NCI-H1694 (cell line): Measurements from ENCODE around the gene HCN3.
"Not testable (repeated sequence)": the region's sequence is repeated elsewhere in the genome, so short reads cannot be mapped to it uniquely, and the experiment has no call there.

Experiments
- DNase-seq: peaks from one replicate; lab custom pipeline; 2025; lab: John Stamatoyannopoulos, UW

HCN3 gene

GRCh38 chr1:155277070-155277901 is at the start of gene HCN3:
Gene HCN3 (plus strand): TSS chr1:155277463. CDS start chr1:155277591, 128 bp downstream.
- peak; percentile 99 for DNase-seq

DNA sequence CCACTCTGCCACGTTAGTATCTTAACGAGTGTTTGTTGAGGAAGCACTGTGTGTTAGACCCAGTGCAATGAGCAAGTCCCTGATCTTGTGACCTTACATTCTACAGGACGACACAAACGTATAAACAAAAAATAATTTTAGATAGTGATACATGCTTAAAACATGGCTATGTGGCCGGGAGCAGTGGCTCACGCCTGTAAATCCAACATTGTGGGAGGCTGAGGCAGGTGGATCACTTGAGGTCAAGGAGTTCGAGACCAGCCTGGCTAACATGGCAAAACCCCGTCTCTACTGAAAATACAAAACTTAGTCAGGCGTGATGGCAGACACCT is 49.2 kb upstream of the HCN3 start:
- DNase-seq: no peak

- DNase-seq: not testable (repeated sequence)
Measured at GRCh38 chr1:155231302-155231701, 46.0 kb upstream of the HCN3 start.

DNA sequence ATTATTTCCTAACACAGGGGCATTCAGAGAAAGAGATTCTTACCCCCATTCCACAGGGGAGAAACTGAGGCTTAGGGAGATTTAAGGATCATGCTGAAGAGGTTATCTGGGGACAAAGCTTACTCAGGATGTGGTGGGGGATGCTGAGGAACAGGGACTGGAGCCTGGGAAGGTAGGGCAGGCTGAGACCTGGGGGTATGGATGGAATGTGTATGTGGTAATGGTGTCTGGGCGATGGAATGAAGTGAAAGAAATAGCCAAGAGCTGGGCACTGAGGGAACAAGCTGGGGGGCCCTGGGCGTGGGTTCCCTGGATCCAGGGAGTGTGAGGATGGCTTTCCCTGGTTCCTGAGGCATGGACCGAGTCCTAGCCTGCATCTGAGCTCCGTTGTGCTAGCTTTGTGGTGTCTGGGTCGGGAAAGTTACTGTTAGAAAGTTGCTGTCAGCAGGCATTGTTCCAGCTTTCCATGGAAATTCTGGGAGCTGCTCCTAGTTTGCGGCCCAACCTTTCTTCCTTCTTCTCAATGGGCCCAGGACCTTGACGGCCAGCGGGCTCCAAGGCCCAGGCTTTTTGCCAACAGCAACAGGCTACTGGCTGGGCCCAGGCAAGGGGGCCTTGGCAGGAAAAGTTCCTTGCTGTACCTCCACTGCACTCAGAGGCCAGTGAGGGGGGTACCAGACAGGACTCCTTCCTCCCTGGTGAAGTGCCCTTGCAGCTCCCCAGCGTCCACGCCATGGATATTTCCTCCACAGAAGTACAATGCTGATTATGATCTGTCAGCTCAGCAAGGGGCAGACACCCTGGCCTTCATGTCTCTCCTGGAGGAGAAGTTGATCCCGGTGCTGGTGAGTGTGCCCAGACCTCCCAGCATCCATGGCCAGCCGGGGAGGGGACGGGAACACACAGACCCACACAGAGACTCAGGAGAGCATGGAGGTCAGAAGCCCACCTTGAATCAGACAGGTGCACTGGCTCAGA is 45.0 kb upstream of the HCN3 start:
- DNase-seq: not testable (repeated sequence)

- DNase-seq: not testable (repeated sequence)
Measured at GRCh38 chr1:155233502-155233901, 43.8 kb upstream of the HCN3 start.

- not testable (repeated sequence) for DNase-seq
Measured at GRCh38 chr1:155235375-155235774, 41.9 kb upstream of the HCN3 start.

DNA sequence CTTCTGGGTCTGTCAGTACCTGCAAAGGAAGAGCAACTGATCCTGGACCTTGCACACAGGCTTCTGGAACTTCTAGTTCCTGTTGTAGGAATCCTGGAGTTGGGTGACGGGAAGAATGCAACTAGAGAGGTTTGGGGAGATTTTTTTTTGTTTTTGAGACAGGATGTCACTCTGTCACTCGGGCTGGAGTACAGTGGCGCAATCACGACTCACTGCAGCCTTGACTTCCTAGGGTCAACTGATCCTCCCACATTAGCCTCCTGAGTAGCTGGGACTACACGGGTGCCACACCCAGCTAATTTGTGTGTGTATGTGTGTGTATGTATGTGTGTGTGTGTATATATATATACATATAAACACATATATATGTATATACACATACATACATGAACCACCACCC is 40.8 kb upstream of the HCN3 start:
- DNase-seq: no peak

DNA sequence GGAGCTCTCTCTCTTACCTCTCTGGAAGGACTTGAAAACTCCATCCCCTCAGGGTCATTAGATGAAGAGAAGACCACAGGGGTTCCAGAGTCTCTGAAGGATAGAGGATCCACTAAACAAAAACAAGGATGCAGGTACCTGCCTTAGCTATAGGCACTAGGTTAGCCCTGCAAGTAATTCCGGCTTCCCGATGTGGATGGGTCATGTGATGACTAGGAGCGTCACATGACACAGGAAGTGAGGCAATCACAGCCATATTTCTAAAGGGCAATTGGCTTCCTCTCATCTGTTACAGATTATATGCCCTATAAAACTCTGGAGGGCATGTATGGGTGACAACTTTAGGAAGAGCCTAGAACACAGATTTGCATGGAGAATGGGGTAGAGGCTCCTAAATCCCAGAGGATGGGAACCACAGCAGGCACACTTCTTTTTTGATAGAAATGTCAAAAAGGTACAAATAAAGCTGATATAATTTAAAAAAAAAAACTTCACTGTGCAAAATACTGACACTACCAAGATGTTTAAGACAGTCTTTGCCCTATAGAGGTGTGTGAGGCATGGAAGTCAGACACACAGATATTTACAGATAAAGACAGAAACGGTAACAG is 36.1 kb upstream of the HCN3 start:
- peak; percentile 89 for DNase-seq

GRCh38 chr1:155241841-155242264 is 35.4 kb upstream of the HCN3 start:
- DNase-seq: no peak

GRCh38 chr1:155242805-155243358 is 34.4 kb upstream of the HCN3 start:
- DNase-seq: no peak

DNA sequence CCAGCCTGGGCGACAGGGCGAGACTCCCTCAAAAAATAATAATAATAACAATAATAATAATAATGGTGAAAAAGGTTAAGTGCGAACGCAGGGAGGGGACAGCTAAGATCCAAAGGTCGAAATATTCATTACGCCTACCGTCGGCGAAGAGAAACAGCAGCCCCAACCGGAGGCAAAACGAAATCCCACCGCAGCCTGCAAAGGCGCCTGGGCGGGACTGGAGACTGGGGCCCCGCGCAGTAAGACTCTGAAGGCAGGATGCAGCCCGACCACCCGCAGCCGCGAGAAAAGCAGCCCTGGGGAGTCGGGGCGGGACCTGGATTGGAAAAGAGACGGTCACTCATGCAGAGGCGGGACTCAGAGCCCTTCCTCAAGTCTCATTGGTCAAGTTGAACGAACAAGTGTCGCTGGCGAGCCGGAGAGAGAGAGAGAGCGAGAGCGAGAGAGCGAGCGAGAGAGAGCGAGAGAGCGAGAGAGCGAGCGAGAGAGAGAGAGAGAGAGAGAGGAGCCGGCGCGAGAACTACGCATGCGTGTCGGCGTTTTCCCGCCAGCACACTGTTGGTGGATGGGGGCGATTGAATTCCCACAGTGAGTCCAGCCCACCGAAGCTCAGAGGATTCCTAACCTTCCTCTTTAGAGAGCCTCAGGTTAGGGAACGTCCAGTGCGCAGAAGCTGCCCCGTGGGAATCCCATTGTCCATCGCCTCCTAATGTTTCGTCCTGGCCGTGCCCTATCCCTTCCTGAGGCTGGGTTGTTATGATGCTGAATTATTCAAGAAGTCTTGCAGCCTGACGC is 32.7 kb upstream of the HCN3 start:
- peak; percentile 100 for DNase-seq

- no peak for DNase-seq
Measured at GRCh38 chr1:155245163-155245524, 32.1 kb upstream of the HCN3 start.

GRCh38 chr1:155246796-155247195 is 30.5 kb upstream of the HCN3 start:
- DNase-seq: not testable (repeated sequence)

DNA sequence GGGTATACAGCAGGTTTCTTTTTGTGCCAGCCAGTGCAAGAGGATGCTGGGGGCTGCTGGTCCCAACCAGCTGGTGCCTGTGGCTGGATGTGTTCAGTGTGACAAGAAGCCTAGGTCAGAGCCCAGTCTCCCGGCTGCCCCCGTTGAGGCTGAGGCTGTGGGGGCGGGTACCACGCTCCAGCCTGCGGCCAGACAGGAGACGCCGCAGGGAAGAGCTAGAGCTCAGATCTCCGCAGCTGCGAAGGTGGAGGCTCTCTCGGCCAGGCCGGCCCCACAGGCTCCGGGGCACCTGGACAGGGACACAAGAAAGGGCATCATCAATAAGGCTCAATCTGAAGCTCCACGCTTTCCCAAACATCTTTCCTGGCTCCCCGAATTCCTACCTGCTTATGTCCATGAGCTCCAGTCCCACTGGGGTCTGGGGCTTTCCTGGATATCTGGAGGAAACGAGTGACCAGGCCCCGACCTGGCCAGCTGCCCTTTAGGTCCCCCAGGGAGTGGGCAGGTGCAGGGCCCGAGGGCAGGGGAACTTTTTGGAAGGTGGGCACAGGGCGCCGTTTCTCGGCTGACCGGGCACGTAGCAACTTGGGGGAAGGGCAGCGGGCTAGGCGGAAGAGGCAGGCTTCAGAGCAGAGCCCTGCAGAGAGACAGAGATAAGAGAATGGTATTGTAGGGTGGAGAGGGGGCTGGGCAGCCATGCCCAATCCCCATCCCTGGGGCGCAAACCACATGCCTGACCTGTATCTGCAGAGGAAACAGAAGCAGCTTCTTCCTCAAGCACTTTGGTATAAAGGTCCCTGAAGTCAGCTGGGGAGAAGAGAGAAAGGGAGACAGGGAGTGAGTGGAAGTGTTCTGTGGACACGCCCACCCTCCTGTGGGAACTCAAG is 29.4 kb upstream of the HCN3 start:
- no peak for DNase-seq

DNA sequence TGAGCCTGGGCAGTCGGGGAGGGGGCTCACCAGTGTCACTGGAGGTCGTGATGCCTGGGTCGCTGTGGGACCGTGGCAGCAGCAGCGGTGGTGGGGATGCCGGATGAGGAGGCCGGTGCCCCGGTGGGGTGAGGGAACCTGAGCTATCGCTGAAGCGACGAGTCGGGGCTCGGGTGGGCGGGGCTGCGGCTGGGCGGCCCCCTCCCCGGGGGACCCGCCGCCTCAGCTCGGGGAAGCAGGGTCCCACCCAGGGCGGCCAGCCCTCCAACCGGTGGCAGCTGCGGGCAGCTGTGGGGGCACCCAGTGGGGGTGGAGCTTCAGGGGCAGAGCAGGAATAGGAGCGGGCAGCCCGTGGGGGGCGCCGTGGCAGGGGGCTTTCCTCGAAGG is 27.0 kb upstream of the HCN3 start:
- DNase-seq: peak; percentile 75

DNA sequence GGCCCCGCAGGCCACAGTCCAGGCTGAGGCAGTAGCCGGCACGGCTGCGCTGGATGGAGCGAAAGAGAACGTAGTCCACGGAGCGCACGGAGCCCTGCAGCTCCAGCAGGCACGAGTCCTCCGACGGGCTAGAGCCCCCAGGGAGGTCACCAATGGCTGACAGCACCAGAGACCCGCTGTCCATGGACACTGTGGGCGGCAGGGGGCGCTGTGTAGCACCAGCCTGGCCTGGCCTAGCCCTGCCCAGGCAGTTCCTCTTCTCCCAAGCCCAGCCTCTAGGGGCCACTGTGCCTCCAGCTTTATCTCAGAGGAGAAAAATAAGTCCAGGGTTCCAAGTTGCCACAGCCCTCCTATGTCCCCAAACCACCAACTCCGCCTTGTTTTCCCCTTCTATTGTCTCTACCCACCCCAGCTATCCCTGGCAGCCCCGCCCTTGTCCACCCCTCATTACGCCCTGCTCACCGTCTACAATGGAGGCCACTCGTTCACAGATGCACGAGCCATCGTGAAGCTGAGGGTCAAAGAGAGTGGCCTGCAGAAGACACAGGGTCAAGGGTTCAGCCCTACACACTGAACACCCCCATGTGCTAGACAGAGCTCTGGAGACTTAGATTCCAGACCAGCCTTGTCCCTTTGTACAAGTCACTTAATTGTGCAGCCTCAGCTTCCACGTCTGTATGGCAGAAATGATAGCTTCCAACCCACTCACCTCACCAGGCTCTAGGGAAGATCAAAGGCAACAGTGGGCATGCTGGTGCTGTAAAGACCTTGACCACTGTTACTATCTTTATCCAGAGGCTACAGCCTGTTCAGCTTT is 26.4 kb upstream of the HCN3 start:
- peak; percentile 99 for DNase-seq

DNA sequence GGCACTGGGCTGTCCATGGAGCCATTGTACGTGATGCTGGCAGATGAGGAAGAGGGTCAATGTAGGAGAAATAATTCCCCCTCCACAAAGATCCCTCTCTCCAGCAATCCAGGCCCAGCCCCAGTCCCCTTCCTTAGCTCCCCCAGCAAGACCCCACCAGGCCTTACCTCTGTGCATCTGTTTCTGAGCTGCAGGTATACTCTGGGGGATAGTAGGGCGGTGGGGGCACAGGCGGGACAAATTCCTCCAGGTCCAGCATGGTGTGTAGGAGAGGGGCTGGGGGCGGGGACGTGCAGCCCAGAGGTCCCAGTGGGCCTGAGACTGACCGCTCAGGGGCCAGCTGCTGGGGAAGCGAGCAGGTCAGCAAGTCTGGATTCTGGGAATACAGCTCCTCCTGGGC is 25.7 kb upstream of the HCN3 start:
- DNase-seq: no peak

GRCh38 chr1:155253208-155253607 is 24.1 kb upstream of the HCN3 start:
- no peak for DNase-seq

- no peak for DNase-seq
Measured at GRCh38 chr1:155253797-155254196, 23.5 kb upstream of the HCN3 start.
